H1 (cell line): ENCODE data around the gene OR52I2. TPM values are rescaled to one million over a fixed set of nuclear protein-coding genes. Genes with fewer than 3 reads are reported as not detected.

Experiments used
- CBX8 ChIP-seq: fragments of 300-800, 300-1000 bp; sonication (generic); IDR thresholded peaks from 2 replicates; pipeline ENCODE4 v1.7.1; 2016; ENCODE audit warnings: low read depth, low read length, borderline replicate concordance
- EGR1 ChIP-seq: IDR thresholded peaks from 2 replicates; pipeline ENCODE4 v1.6.1; 2011; ENCODE audit warnings: low read depth, low read length, borderline replicate concordance
- POLR2AphosphoS5 ChIP-seq: IDR thresholded peaks from 2 replicates; pipeline ENCODE4 v1.6.1; 2011; ENCODE audit warnings: low read depth, low read length
- POU5F1 ChIP-seq: IDR thresholded peaks from 2 replicates; pipeline ENCODE4 v1.6.1; 2011; ENCODE audit warnings: low read depth, mild to moderate bottlenecking, low read length, moderate library complexity
- YY1 ChIP-seq: IDR thresholded peaks from 2 replicates; pipeline ENCODE4 v1.6.1; 2011; ENCODE audit warnings: low read depth, mild to moderate bottlenecking, low read length
- polyA plus RNA-seq, 7 experiments: library from polyadenylated mRNA; depleted of rRNA in 3 of 7; stranded (reverse) in 5 of 7; unstranded in 2 of 7; fragments of >200 nt in 5 of 7; fragments of 200-250 nt in 2 of 7; gene quantifications; 1 replicate in 5 of 7; 2 replicates in 1 of 7; 4 replicates in 1 of 7; pipeline versions ENCODE4 v1.2.1 to v1.2.3, GENCODE V29; 2011 to 2013; ENCODE audit warnings: missing spikeins in 2 of 7, mixed read lengths in 2 of 7
- total RNA-seq: library from RNA; stranded (reverse); fragmentation: NEBNext Ultra II Directional; extraction: Animal tissue kit (Norgen Biotek cat#: 25700); gene quantifications from 2 replicates; pipeline ENCODE4 v1.2.1, GENCODE V29; 2021

The OR52I2 gene
- total and polyA plus RNA-seq, 2 of the 8 experiments (the other 6 are each of a cell fraction or from before 2014, with no cell fraction given), result not detected

GRCh38 chr11:4577761-4578160, 3.8 kb upstream of the OR52I2 start (continued):
- TF ChIP-seq POLR2AphosphoS5, result no peak
- TF ChIP-seq EGR1, result no peak
- no peak for TF ChIP-seq YY1
- TF ChIP-seq CBX8, result no peak
- no peak for TF ChIP-seq POU5F1
- TF ChIP-seq, all 59 proteins: peak for 0
